NCI-H510A treated with DMSO at 0.1 percent for 48 hours (cell line): ENCODE results near the gene DAGLA.
"Not testable (repeated sequence)": the region's sequence is repeated elsewhere in the genome, so short reads cannot be mapped to it uniquely, and the experiment has no call there.

Experiments used
- DNase-seq: peaks from one replicate; lab custom pipeline; 2025; lab: John Stamatoyannopoulos, UW

DAGLA gene

GRCh38 chr11:61660997-61661396 lies 19.2 kb upstream of the DAGLA start:
- peak; percentile 47 for DNase-seq

GRCh38 chr11:61666684-61667297 lies 13.4 kb upstream of the DAGLA start:
- DNase-seq, result no peak

- no peak for DNase-seq
Observed at GRCh38 chr11:61667684-61668305, 12.4 kb upstream of the DAGLA start.

- DNase-seq, result no peak
Observed at GRCh38 chr11:61669417-61669816, 10.8 kb upstream of the DAGLA start.

- DNase-seq, result no peak
Observed at GRCh38 chr11:61670626-61671025, 9.6 kb upstream of the DAGLA start.

- peak; percentile 36 for DNase-seq
Observed at GRCh38 chr11:61671527-61671926, 8.7 kb upstream of the DAGLA start.

DNA sequence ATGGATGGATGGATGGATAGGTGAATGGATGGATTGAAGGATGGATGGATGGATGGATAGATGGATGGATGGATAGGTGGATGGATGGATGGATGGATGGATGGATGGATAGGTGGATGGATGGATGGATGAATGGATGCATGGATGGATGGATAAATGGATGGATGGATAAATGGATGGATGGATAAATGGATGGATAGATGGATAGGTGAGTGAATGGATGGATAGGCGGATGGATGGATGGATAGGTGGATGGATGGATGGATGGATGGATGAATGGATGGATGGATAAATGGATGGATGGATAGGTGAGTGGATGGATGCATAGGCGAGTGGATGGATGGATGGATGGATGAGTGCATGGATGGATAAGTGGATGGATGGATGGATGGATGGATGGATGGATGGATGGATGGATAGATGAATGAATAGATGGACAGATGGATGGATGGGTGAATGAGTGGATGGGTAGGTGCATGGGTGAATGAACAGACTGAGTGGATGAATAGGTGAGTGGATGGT lies 6.2 kb upstream of the DAGLA start:
- DNase-seq, result not testable (repeated sequence)

DNA sequence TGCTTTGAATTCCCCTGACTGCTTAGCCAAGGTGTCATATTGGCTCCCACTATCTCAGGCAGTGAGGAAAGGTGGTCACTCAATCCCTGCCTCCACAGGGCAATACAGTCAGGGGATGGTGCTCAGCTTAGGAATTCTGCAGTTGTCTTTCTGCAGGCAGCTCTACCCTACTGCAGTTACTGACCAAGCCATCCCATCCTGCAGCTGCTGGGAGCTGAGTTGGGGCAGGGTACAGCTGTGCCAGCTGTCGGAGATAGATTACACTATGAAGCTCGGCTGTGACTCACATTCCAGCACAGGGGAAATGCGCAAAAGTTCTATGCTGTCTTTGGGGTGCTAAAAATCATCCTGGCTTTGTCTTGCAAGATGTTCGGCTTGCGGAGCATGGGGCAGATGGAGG lies 4.4 kb upstream of the DAGLA start:
- no peak for DNase-seq

DNA sequence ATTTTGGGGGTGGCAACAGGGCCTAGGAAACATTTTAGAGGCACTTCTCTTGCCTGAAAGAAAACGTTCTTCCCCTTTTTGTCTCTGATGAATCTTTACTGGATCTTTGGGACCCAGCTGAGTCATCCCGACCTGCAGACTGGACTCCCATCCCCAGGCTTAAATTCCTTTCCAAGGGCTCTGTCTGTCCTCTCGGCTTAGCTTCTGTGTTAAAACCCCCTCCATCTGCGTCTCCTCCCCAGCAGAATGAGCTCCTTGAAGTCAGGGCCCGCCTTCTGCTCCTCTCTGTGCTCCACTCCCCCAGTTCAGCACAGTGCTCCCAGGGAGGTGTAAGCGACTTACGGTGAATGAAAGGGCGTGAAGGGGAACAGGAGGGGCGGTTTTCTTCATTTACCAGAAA lies 895 bp upstream of the DAGLA start:
- no peak for DNase-seq

DNA sequence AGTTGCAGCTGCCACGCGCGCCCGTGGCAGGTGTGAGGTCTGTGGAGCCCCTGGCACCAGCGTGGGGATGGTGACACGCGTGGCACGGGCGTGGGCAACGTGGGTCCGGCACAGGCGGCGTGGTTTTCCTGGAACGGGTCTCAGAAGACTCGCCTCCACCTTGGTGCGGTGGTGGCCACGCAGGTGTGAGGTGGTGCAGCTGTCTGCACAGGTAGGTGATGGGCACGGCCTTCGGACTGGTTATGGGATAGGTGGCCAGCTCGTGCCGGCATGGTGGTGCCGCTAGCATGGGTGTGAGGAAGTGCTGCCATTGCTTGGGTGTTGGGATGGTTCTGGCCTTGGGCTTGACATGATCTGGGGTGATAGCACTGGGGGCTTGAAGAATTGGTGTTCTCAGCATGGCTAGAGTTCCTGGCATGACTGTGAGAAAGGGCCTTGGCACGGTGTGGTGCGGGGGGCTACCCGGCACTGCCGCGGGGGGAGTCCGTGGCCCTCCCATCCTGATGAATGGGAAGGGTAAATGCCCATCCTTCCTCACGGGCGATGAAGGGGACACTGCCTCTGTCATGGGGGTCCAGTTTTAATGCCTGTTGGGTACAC lies 531 bp downstream of the DAGLA start:
- no peak for DNase-seq

- peak; percentile 44 for DNase-seq
Observed at GRCh38 chr11:61682093-61682732, 2.0 kb downstream of the DAGLA start.

GRCh38 chr11:61682906-61683675 lies 2.9 kb downstream of the DAGLA start:
- no peak for DNase-seq

DNA sequence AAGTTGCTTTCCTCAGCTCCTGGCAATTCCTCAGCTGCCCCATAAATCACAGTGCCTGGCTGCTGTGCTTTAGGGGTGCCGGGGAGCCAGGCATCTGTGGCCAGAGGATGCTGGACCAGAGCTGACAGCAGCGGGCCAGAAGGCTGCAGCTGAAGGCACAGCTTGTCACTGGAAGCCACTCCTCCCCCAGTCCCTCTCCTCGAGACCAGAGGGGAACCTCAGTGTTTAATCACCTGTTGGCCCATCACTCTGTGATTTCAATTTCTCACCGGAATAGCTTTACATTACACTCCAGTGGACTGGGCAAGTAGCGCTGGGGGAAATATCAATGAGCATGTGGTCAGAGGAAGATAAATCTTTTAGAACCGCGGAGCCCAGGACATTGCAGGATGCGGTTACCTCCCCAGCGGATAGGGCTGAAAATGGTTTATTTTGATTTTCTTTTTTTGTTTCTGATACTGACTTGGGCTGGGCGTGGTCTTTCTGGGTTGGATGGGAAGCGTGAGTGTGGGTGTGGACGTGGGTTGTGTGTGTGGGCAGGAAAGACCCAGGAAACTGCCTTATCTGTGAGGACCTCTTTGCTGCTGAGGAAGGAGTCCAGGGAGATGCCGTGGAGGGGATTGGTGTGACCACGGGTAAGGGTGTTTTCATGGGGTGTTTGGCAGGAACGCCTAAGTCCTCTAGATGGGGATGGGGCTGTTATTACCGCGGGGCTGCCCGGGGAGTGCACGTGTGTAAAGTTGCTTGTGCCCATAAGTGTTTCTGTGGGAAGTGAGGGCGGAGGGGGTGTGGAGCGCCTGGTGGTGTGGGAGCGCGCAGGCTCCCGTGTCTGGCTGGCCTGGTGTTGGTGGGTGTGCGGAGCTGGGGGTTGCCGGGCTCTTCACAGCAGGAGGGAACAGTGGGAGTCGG lies 4.0 kb downstream of the DAGLA start:
- no peak for DNase-seq

GRCh38 chr11:61684870-61685616 lies 4.9 kb downstream of the DAGLA start:
- no peak for DNase-seq

DNA sequence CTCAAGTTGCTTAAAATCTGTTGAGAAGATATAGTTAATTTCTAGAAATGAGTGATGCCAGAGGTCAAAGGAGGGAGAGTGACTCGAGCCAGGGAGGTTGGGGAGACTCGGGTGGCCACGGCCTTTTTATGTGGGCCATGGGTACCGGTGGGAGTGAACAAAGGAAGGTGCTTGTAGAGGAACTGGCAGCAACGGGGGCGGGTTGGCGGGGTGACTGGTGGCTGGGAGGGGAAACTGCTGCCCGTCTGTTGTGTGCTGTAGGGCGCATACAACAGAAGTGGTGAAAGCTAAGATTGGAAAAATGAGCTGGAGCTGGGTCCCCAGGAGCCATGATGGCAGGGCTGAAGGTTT lies 5.4 kb downstream of the DAGLA start:
- no peak for DNase-seq

- no peak for DNase-seq
Observed at GRCh38 chr11:61686066-61686465, 5.9 kb downstream of the DAGLA start.

- DNase-seq, result no peak
Observed at GRCh38 chr11:61686469-61686868, 6.3 kb downstream of the DAGLA start.

GRCh38 chr11:61687420-61687819 lies 7.2 kb downstream of the DAGLA start:
- DNase-seq, result no peak

- DNase-seq, result no peak
Observed at GRCh38 chr11:61688365-61689163, 8.4 kb downstream of the DAGLA start.

GRCh38 chr11:61689164-61689496 lies 8.9 kb downstream of the DAGLA start:
- DNase-seq, result no peak
